ENCODE measurements around the gene PCBD2.

GRCh38 chr5:134913795-134914194, 8.9 kb downstream of the PCBD2 start:
- TF ChIP-seq CTCF (conservative IDR thresholded peaks at IDR 0.05; ENCODE audit: low read depth, low read length), result no peak
- TF ChIP-seq POLR2A (IDR thresholded peaks at IDR 0.05; ENCODE audit: low read depth, low read length), result no peak
- no peak for TF ChIP-seq SMC3 (IDR thresholded peaks at IDR 0.05; ENCODE audit: low read depth, low read length)
- no peak for TF ChIP-seq MXI1 (IDR thresholded peaks at IDR 0.05; ENCODE audit: borderline replicate concordance, low read depth, low read length)
- no peak for TF ChIP-seq MAZ (IDR thresholded peaks at IDR 0.05; ENCODE audit: borderline replicate concordance, low read depth, low read length)
- TF ChIP-seq NFE2L2 (IDR thresholded peaks at IDR 0.05; ENCODE audit: low read depth, low read length), result no peak

All from IMR-90 (cell line).